ENCODE results near the gene DRD3. TPM values are rescaled to one million over a fixed set of nuclear protein-coding genes. Genes with fewer than 3 reads are reported as not detected.

The DRD3 gene
- total RNA-seq, 1 donor from 2014 or later: not detected

DNA sequence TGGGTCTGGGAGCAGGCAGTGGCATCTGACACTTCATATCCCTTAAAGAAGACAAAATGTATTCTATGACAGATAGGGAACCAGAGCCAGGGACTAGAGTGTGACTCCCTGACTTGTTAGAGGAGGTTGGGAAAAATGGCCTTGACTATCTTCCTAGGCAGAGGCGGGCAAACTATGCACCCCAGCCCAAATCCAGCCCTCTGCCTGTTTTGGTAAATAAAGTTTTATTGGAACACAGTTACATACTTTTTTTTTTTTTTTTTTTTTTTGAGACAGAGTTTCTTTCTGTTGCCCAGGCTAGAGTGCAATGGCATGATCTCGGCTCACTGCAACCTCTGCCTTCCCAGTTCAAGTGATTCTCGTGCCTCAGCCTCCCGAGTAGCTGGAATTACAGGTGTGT is 75.0 kb downstream of the DRD3 start:
- no peak overlapping the region for H3K4me3 Mint-ChIP-seq
- H3K27ac Mint-ChIP-seq: no peak overlapping the region
- DNase-seq (ENCODE audit: extremely low spot score, unreplicated experiment): no peak
- H3K27me3 Mint-ChIP-seq: no peaks in the 10 kb centered on the region
- peaks cover 7% of the 10 kb centered on the region for H3K4me1 Mint-ChIP-seq (ENCODE audit: unreplicated experiment)
- H3K36me3 Mint-ChIP-seq: no peaks in the 10 kb centered on the region
- TF ChIP-seq, protein P1, sequence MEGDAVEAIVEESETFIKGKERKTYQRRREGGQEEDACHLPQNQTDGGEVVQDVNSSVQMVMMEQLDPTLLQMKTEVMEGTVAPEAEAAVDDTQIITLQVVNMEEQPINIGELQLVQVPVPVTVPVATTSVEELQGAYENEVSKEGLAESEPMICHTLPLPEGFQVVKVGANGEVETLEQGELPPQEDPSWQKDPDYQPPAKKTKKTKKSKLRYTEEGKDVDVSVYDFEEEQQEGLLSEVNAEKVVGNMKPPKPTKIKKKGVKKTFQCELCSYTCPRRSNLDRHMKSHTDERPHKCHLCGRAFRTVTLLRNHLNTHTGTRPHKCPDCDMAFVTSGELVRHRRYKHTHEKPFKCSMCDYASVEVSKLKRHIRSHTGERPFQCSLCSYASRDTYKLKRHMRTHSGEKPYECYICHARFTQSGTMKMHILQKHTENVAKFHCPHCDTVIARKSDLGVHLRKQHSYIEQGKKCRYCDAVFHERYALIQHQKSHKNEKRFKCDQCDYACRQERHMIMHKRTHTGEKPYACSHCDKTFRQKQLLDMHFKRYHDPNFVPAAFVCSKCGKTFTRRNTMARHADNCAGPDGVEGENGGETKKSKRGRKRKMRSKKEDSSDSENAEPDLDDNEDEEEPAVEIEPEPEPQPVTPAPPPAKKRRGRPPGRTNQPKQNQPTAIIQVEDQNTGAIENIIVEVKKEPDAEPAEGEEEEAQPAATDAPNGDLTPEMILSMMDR (conservative IDR thresholded peaks at IDR 0.05): no peak
- no peaks in the 10 kb centered on the region for H3K9me3 Mint-ChIP-seq

DNA sequence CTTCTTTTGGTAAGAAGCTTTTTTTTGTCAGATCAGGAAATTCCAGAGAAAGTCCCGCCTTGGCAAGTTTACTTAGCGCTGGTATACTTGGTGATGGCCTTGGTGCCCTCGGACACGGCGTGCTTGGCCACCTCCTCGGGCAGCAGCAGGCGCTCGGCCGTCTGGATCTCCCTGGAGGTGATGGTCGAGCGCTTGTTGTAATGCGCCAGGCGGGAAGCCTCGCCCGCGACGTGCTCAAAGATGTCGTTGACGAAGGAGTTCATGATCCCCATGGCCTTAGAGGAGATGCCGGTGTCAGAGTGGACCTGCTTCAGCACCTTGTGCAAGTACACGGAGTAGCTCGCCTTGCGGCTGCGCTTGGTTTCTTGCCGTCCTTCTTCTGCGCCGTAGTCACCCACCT is 75.7 kb downstream of the DRD3 start:
- no peak for DNase-seq (ENCODE audit: extremely low spot score, unreplicated experiment)
- no peaks in the 10 kb centered on the region for H3K36me3 Mint-ChIP-seq
- H3K4me3 Mint-ChIP-seq: no peak overlapping the region
- TF ChIP-seq, protein P1 (conservative IDR thresholded peaks at IDR 0.05): no peak
- H3K27me3 Mint-ChIP-seq: no peaks in the 10 kb centered on the region
- no peaks in the 10 kb centered on the region for H3K9me3 Mint-ChIP-seq
- peaks cover 7% of the 10 kb centered on the region for H3K4me1 Mint-ChIP-seq (ENCODE audit: unreplicated experiment)
- no peak overlapping the region for H3K27ac Mint-ChIP-seq

DNA sequence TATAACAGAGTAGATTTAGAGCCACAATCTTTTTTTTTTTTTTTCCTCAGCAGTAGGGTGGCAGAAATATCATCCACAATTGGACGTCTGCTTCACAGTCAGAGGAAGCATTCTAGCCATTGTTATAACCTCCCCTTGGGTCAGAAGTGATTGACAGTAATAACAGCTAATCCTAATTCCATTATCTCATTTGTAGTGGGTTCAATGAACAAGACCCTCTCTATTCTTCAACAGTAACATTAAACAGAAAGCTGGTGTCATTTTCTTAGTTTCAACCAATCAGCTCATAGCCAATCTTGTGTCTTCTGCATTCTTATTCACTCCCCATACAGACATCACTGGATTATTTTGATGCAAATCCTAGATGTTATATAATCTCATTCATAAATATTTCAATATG is 77.8 kb downstream of the DRD3 start:
- Mint-ChIP-seq H3K27me3 (no peaks in the 10 kb centered on the region), H3K4me1 (ENCODE audit: unreplicated experiment) (peaks cover 7% of the 10 kb centered on the region), H3K9me3 (no peaks in the 10 kb centered on the region), H3K4me3 (no peak overlapping the region), H3K27ac (no peak overlapping the region), H3K36me3 (no peaks in the 10 kb centered on the region)
- no peak for DNase-seq (ENCODE audit: extremely low spot score, unreplicated experiment)
- TF ChIP-seq, protein P1 (conservative IDR thresholded peaks at IDR 0.05): no peak

DNA sequence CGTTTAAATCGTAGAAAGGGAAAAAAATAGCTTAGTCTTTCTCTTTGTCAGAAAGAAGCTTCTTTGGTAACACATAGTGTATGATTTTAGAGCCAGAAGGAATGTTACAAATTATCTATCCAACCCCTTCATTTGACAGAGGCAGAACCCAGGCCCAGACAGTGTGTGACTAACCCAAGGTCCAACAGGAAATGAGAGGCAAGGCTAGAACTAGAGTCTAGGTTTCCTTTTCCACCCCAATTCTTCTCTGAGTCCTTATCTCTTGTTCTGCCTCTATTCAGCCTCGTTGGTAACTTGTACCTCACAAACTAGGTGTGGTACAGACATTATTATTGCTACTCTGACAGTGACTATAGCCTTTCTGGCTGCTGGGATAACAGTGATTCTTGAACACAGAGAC is 83.1 kb downstream of the DRD3 start:
- Mint-ChIP-seq H3K27me3 (peaks cover 18% of the 10 kb centered on the region), H3K27ac (no peak overlapping the region), H3K9me3 (peaks cover 7% of the 10 kb centered on the region), H3K4me3 (no peak overlapping the region), H3K4me1 (ENCODE audit: unreplicated experiment) (peaks cover 21% of the 10 kb centered on the region), H3K36me3 (no peaks in the 10 kb centered on the region)
- no peak for DNase-seq (ENCODE audit: extremely low spot score, unreplicated experiment)
- TF ChIP-seq, protein P1 (conservative IDR thresholded peaks at IDR 0.05): no peak

DNA sequence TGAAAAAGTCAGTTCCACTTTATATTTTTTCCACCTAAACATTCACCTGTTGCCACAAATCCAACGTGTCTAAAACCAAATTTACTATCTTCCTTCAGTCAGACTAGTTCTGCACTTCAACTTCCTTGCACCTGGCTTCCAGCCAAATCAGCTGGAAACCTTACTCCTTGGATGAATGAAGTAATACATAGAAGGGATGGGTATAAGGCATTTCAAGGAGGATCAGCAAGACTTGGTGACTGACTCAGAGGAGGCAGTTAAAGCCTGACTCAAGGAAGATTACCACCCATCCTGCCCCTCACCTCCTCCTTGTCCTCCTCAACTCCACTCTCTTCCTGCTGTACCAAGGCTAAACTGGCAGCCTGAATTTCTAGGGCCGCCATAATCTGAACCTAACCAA is 85.3 kb downstream of the DRD3 start:
- Mint-ChIP-seq H3K27ac (no peak overlapping the region), H3K4me3 (no peak overlapping the region), H3K9me3 (peaks cover 7% of the 10 kb centered on the region), H3K4me1 (ENCODE audit: unreplicated experiment) (peaks cover 18% of the 10 kb centered on the region), H3K27me3 (peaks cover 18% of the 10 kb centered on the region), H3K36me3 (no peaks in the 10 kb centered on the region)
- TF ChIP-seq, protein P1 (conservative IDR thresholded peaks at IDR 0.05): no peak
- no peak for DNase-seq (ENCODE audit: extremely low spot score, unreplicated experiment)

DNA sequence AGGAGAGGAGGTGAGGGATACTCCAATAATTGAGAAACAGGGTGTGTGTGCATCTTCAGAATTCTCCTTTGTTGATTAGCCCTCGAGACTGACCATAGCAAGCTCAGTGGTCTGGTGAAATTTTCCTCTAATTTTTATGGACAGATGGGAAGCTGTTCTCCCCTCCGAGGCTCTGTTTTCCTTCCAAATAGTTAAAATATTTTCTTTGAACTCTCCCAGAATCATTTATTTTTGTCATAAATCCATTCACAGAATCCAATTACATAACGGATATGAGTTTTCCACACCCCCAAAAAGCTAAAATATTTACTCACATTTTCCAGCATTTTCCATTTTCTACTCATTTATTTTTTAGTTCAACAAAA is 85.9 kb downstream of the DRD3 start:
- Mint-ChIP-seq H3K27ac (no peak overlapping the region), H3K27me3 (peaks cover 18% of the 10 kb centered on the region), H3K4me3 (no peak overlapping the region), H3K36me3 (peaks cover 1% of the 10 kb centered on the region), H3K4me1 (ENCODE audit: unreplicated experiment) (peaks cover 18% of the 10 kb centered on the region), H3K9me3 (peaks cover 7% of the 10 kb centered on the region)
- DNase-seq (ENCODE audit: extremely low spot score, unreplicated experiment): no peak
- TF ChIP-seq, protein P1 (conservative IDR thresholded peaks at IDR 0.05): no peak
